ENCODE results near the gene CCDC82.

GRCh38 chr11:96376796-96377195 lies 12.9 kb downstream of the CCDC82 start:
- TF ChIP-seq CTCF (IDR thresholded peaks at IDR 0.05) (no peak), POLR2A (IDR thresholded peaks at IDR 0.05) (no peak), EP300 (IDR thresholded peaks at IDR 0.05) (no peak)
